GM10266 (cell line): ENCODE data around the gene ATXN1.

Experiments
- DNase-seq: peaks from one replicate; pipeline ENCODE4 v3.0.0; 2012; ENCODE audit errors: extremely low spot score
- TF ChIP-seq, protein P1 (sequence below): IDR thresholded peaks from 2 replicates; pipeline ENCODE4 v1.5.1; 2012; ENCODE audit warnings: mild to moderate bottlenecking, low read depth; ENCODE audit not compliant: control insufficient read depth, insufficient read depth; ENCODE audit errors: missing control alignments

The ATXN1 gene

DNA sequence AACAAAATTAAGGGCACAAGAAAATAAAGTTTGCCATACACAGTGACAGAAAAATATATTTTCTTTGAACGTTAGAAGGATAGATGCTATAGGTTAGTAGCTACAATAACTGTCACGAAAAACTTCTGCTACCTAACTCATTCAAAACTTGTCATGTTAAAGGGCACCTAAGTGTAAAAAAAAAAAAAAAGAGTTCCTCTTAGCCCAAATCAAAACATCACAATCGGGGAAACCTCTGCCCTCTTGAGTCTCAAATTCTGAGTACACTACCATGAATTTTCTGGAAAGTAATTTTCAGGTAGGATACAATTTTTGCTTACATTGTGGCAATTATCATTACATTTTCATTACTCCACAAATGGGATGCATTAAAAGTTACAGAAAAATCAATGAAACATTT, 5.7 kb downstream of the ATXN1 start:
- no peak for DNase-seq
- TF ChIP-seq, protein P1, sequence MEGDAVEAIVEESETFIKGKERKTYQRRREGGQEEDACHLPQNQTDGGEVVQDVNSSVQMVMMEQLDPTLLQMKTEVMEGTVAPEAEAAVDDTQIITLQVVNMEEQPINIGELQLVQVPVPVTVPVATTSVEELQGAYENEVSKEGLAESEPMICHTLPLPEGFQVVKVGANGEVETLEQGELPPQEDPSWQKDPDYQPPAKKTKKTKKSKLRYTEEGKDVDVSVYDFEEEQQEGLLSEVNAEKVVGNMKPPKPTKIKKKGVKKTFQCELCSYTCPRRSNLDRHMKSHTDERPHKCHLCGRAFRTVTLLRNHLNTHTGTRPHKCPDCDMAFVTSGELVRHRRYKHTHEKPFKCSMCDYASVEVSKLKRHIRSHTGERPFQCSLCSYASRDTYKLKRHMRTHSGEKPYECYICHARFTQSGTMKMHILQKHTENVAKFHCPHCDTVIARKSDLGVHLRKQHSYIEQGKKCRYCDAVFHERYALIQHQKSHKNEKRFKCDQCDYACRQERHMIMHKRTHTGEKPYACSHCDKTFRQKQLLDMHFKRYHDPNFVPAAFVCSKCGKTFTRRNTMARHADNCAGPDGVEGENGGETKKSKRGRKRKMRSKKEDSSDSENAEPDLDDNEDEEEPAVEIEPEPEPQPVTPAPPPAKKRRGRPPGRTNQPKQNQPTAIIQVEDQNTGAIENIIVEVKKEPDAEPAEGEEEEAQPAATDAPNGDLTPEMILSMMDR = no peak

DNA sequence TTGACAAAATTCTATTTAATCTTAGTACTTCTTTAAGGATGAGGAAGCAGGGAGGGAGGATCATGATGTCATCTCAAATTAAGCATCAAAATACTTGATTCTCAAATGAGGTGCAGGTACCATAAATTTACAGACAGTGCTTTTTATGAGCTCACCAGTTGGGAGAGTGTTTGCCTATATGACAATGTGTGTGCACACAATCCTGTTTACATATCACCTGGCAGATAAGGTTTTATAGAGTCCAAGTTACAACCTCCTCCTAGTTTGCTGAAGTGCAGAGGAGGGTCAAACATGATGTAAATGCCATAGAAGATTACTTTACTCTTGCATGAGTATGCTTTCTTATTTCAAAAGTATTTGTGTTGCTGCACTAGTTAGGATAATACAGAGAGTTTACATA, 6.4 kb downstream of the ATXN1 start:
- no peak for DNase-seq
- TF ChIP-seq, protein P1 = no peak

DNA sequence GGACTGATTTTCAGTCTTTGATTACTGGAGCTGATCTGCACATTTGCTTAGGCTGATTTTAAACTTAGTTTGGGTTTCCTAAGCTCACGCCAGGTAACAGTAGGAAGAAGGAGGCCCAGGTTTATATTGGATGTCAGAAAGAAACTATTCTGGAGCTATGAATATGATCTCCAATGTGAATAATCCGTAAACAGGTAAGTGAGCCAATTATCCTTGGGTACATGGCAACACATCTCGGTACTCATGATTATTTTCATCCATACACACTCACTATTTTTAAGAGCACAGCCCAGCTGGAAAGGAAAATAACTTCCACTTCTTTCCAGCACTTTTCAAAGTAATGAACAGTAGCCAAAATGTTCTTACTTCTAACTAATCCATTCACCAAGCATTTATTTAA, 7.0 kb downstream of the ATXN1 start:
- TF ChIP-seq, protein P1 = no peak
- no peak for DNase-seq

DNA sequence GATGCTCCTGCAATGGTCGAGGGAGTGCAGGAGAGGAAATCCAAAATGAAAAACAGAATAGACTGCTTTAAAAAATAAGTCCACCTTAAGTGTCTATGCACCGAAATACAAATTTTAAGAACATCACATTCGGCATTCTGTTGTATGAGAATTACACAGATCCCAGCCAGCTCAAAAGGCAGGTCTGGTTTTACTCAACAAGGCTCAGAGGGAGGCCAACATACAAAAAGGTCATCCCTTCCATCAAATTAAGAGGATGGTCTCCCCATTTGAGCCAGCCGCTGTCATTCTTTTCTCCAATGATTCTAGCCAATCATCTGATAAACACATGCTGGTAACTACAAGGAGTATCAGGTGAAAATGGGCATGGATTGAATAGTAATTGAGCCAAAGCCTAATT, 7.9 kb downstream of the ATXN1 start:
- TF ChIP-seq, protein P1 = no peak
- no peak for DNase-seq

DNA sequence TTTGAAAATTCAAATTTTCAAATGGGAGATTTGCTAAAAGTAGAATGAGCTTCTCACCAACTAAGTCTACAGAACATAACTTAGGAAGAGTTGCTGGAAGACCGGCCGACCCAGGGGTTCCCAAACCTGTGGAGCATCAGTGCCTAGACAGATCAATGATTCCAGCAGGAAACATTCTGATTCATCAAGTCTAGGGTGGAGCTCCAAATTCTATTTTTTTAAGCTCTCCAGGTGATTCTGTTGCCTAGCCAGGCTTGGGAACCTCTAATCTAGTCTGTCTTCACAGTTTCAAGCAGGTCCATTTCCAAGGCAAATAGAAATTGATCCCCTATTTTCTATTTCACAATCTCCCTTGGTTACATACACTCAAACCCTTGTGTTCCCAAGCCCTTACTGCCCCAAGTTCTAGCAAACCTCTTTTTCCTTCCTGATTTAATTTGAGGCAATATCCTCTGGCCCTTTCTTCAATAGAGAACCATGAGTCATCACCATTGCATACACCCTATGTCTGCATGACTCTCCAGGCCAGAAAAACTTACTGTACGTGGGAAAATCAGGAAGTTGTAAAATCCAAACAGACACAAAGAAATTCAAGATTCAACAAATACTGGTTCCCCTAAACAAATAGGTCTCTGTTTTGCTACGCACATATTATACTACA, 8.9 kb downstream of the ATXN1 start:
- no peak for DNase-seq
- TF ChIP-seq, protein P1 = no peak

DNA sequence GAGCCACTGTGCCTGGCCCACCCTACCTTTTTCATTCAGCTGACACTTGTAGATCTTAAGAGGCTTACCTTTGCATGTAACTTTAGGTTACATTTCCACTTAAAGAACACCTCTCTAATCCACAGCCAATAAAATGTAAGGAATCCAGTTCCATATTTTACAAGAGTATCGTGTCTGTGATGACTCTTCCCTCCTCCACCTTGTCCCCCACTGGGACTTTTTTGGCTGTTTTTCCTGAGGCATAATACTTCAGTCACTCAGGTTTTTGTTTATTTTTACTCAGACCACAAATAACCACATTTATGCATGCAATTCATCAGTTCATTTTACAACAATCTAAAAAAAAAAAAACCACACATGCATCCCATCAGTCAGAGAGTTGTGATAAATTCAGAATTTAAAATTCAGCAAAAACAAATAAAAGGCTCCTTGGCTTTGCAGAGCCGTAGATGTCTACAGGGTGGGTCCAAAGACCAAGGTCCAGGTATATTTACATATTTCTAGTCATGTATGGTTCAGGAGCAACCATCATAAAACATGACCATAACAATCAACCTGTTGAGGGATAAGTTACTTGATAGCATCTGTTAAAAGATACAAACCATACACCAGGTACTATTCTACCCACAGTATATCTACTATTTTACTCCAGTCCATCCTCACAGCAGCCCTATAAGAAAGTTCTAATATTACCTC, 9.9 kb downstream of the ATXN1 start:
- DNase-seq = no peak
- TF ChIP-seq, protein P1 = no peak

DNA sequence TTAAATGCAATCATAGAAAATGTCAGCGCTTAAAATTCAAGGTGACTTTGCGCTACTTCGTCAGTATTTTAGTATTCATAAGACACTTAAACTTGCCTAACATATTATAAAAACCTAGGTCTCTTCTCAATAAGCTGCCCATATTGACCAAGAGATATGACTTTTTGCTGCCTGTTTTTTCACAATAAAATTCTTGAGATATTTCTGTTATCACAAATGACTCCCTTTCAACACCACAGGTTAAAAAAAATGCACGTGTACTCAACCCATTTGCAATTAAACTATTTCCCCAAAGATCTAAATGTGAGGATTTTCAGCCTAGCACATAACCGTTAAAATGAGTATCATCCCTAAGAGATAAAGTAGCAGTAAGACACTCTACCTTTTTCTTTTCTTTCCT, 10.7 kb downstream of the ATXN1 start:
- TF ChIP-seq, protein P1 = no peak

More for the DNA sequence above, 10.7 kb downstream of the ATXN1 start:
- no peak for DNase-seq
